AG04449 (cell line): ENCODE measurements around the gene STIMATE.

Experiments used
- CTCF ChIA-PET: fragments of 350-600 bp; formaldehyde crosslinking; extraction: SDS; loops from one replicate; lab custom pipeline; 2021; ENCODE audit warnings: antibody characterized with exemption; lab: Yijun Ruan, JAX
- POLR2A ChIA-PET: fragments of 400-600, 350-600 bp; formaldehyde crosslinking; extraction: SDS; loops from one replicate; lab custom pipeline; 2020; ENCODE audit warnings: antibody characterized with exemption, inconsistent platforms; lab: Yijun Ruan, JAX
- DNase-seq: peaks from one replicate; pipeline ENCODE4 v3.0.0-alpha.2; 2010; ENCODE audit warnings: low read depth, low spot score
- H3K4me3 ChIP-seq: 2 replicates; pipeline ENCODE4 v1.5.1; 2011; ENCODE audit warnings: low read depth, mild to moderate bottlenecking, control low read depth, low read length
- CTCF ChIP-seq: IDR thresholded peaks from one replicate; pipeline ENCODE4 v1.5.1; 2011; ENCODE audit warnings: mild to moderate bottlenecking, moderate library complexity, low read length, control low read depth, inconsistent platforms; ENCODE audit not compliant: insufficient read depth; ENCODE audit errors: missing control alignments

Gene STIMATE

GRCh38 chr3:52791366-52791765 lies 106.0 kb downstream of the STIMATE start:
- no peak overlapping the region for H3K4me3 ChIP-seq
- no peak for TF ChIP-seq CTCF
- ChIA-PET POLR2A (no interaction called here), CTCF (no interaction called here)
- no peak for DNase-seq

- ChIA-PET CTCF (no interaction called here), POLR2A (no interaction called here)
- DNase-seq: no peak
- no peak for TF ChIP-seq CTCF
- no peak overlapping the region for H3K4me3 ChIP-seq
These were observed 106.6 kb downstream of the STIMATE start for GRCh38 chr3:52790741-52791140.

DNA sequence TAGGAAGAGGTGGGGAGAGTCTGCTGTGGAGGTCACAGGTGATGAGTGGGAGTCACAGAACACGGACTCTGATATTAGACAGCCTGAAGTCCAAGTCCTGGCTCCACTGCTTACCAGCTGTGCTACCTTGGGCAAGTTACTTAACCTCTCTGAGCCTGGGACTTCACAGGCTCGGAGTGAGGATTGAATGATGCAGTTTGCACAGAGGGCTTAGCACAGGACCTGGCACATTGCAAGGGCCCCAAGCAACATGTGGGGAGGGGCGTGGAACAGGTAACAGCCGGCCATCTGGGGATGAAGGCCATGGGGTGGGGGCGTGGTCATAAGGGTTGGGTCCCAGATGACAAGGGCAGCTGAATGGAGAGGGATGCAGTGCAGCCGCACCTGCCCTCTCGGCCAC lies 107.0 kb downstream of the STIMATE start:
- H3K4me3 ChIP-seq: no peak overlapping the region
- no peak for TF ChIP-seq CTCF
- ChIA-PET CTCF (interaction anchor here (1.5 kb wide), 1 partner anchor 11 kb away, joined by 4 read pairs; no protein-coding TSS in a partner anchor), POLR2A (no interaction called here)
- no peak for DNase-seq

- POLR2A ChIA-PET: no interaction called here
These were observed 107.7 kb downstream of the STIMATE start for GRCh38 chr3:52789746-52790040.

DNA sequence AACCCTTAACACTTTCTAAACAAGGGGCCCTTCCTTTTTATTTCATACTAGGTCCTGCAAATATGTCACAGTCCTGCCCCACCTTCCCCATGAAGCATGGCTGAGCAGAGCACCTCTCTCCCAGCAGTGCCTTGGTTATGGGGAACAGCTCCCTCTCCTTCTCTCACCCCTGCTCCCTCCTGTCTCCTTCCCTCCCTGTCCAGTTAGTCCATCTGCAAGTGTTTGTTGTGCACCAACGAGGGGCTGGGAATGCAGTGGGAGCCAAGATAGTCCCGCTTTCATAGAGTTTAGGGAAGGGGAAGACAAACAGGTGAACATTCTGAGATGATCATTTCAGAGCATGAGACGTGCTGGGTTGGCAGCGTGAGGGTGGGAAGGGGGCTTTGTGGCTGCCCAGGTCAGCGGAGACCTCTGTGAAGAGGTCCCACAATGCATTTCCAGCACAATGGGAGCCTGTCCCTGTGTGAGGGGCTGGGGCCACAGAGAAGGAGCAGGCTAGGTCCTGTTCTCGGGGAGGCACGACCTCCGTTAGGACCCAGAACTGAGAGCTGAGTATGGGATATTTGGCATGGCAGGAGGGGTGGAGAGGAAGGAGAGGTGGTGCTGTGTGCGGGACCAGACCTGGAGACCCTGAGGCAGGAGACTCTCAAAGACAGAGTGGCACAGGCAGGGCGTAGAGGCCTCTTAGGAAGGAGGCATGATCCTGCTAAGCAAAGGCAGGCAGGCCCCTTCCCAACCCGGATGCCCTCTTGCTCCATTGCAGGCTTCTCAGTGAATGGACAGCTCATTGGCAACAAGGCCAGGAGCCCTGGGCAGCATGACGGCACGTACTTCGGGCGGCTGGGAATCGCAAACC lies 108.2 kb downstream of the STIMATE start:
- no peak for TF ChIP-seq CTCF

More at GRCh38 chr3:52789746-52790040, 107.7 kb downstream of the STIMATE start:
- H3K4me3 ChIP-seq: no peak overlapping the region
- DNase-seq: no peak
- no peak for TF ChIP-seq CTCF
- CTCF ChIA-PET: interaction anchor here (1.1 to 1.5 kb wide), 2 partner anchors 9 to 10 kb away, joined by 3 to 4 read pairs; no protein-coding TSS in a partner anchor

More for the DNA sequence above, 108.2 kb downstream of the STIMATE start:
- ChIA-PET CTCF (interaction anchor here (1.1 to 1.5 kb wide), 2 partner anchors 9 to 10 kb away, joined by 3 to 4 read pairs; no protein-coding TSS in a partner anchor), POLR2A (no interaction called here)
- no peak for DNase-seq
- no peak overlapping the region for H3K4me3 ChIP-seq
